ENCODE measurements around the gene VCP. TPM values are rescaled to one million over a fixed set of nuclear protein-coding genes. Genes with fewer than 3 reads are reported as not detected.

Gene VCP
- total RNA-seq, 1 donor from 2014 or later, result 185 TPM

- no peak for TF ChIP-seq CTCF (IDR thresholded peaks at IDR 0.05)
- intact Hi-C loops (cut with DNase I), result no loop called here
- DNase-seq (no peak), ATAC-seq (no peak)
- Histone ChIP-seq H3K9me3 (no peaks in the 10 kb centered on the region), H3K36me3 (peaks cover 24% of the 10 kb centered on the region), H3K27me3 (no peaks in the 10 kb centered on the region), H3K4me1 (peaks cover 32% of the 10 kb centered on the region), H3K27ac (peak overlapping the region; percentile 100), H3K4me3 (peak overlapping the region; percentile 98)
These were observed 1.3 kb downstream of the VCP start for GRCh38 chr9:35070823-35071813.

- TF ChIP-seq CTCF (IDR thresholded peaks at IDR 0.05), result no peak
- Histone ChIP-seq H3K4me1 (peaks cover 32% of the 10 kb centered on the region), H3K27ac (no peak overlapping the region), H3K36me3 (peaks cover 45% of the 10 kb centered on the region), H3K9me3 (no peaks in the 10 kb centered on the region), H3K4me3 (no peak overlapping the region), H3K27me3 (no peaks in the 10 kb centered on the region)
- no peak for DNase-seq
- intact Hi-C loops (cut with DNase I), result no loop called here
- ATAC-seq, result no peak
These were observed 3.4 kb downstream of the VCP start for GRCh38 chr9:35069020-35069419.

DNA sequence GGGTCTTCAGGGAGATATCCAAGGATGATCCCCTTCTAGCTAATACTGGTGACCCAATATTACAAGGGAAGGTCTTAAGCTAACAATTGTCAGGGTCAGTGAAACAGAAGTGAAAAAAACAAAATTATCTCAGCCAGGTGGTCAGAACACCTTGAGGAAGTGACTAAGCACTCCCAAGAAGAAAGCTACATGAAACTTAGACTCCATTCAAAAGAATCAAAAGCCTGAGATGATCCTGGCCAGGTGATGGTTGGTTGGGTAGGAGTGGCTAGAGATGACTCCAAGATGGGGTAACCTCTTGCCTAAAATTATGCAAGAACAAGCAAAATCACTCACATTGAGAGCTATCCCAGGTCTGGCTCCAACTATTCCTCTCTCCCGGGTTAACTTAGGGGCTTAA lies 5.4 kb downstream of the VCP start:
- Histone ChIP-seq H3K36me3 (peaks cover 65% of the 10 kb centered on the region), H3K9me3 (no peaks in the 10 kb centered on the region), H3K4me3 (no peak overlapping the region), H3K27ac (no peak overlapping the region), H3K4me1 (peaks cover 32% of the 10 kb centered on the region), H3K27me3 (no peaks in the 10 kb centered on the region)
- no peak for ATAC-seq
- intact Hi-C loops (cut with DNase I), result no loop called here
- TF ChIP-seq CTCF (IDR thresholded peaks at IDR 0.05), result no peak
- DNase-seq, result no peak

- no peak for TF ChIP-seq CTCF (IDR thresholded peaks at IDR 0.05)
These were observed 11.7 kb downstream of the VCP start for GRCh38 chr9:35060548-35061207.

DNA sequence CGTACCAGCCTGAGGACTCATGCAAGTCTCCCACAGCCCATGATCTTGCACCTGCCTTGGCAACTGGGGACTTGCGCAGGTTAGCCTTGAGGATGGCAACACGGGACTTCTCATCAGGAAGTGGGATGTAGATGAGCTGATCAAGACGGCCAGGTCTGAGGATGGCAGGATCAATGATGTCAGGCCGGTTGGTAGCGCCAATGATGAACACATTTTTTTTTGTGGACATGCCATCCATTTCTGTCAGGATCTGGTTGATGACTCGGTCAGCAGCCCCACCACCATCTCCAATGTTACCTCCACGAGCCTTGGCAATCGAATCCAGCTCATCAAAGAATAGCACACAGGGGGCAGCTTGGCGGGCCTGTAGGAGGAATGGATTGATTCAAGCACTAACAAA lies 13.0 kb downstream of the VCP start:
- no peak for DNase-seq
- H3K4me1 ChIP-seq, result no peaks in the 10 kb centered on the region

More at GRCh38 chr9:35060548-35061207, 11.7 kb downstream of the VCP start:
- H3K27ac ChIP-seq, result no peak overlapping the region
- H3K27me3 ChIP-seq, result no peaks in the 10 kb centered on the region
- no peaks in the 10 kb centered on the region for H3K9me3 ChIP-seq
- intact Hi-C loops (cut with DNase I), result no loop called here
- no peak overlapping the region for H3K4me3 ChIP-seq
- no peaks in the 10 kb centered on the region for H3K4me1 ChIP-seq
- peaks cover 100% of the 10 kb centered on the region for H3K36me3 ChIP-seq
- DNase-seq, result no peak
- ATAC-seq, result no peak

More for the DNA sequence above, 13.0 kb downstream of the VCP start:
- no peaks in the 10 kb centered on the region for H3K27me3 ChIP-seq
- peaks cover 100% of the 10 kb centered on the region for H3K36me3 ChIP-seq
- intact Hi-C loops (cut with DNase I), result no loop called here
- no peak overlapping the region for H3K27ac ChIP-seq
- no peak for TF ChIP-seq CTCF (IDR thresholded peaks at IDR 0.05)
- no peak overlapping the region for H3K4me3 ChIP-seq
- H3K9me3 ChIP-seq, result no peaks in the 10 kb centered on the region
- no peak for ATAC-seq
